NCI-H2029 (cell line): ENCODE results near the gene ZNF414.
"Not testable (repeated sequence)": the region's sequence is repeated elsewhere in the genome, so short reads cannot be mapped to it uniquely, and the experiment has no call there.

Experiments
- DNase-seq: peaks from one replicate; lab custom pipeline; 2025; lab: John Stamatoyannopoulos, UW

The ZNF414 gene

DNA sequence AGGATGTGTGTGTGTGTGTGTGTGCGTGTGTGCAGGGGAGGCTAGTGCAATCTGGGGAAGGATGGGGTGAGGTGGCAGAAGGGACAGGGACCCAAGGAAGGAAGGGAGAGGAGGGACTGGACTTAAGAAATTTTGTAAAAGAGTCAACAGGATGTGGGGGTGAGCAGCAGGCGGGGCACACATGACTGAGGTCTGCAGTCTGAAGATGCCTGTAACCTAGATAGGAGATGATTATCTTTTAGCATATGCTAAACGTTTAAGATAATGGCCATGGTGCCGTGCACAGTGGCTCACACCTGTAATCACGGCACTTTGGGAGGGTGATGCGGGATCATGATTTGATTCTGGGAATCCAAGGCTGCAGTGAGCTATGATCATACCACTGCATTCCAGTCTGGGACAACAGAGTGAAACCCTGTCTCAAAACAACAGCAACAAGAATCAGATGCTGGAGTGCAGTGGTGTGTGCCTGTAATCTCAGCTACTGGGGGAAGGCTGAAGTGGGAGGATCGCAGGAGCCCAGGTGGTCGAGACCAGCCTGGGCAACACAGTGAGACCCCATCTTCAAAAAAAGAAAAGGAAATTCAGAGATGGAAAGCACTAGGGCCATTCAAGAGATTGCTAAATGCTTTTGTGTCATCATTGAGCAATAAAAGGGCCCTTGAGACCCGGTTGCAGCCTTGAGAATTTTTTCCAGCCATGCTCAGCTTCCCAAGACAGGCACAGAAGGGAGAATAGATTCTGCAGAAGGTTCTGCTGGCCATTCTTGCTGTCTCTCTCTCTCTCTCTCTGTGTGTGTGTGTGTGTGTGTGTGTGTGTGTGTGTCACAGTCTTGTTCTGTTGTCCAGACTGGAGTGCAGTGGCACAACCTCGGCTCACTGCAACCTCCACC is 3.8 kb upstream of the ZNF414 start:
- DNase-seq: no peak

DNA sequence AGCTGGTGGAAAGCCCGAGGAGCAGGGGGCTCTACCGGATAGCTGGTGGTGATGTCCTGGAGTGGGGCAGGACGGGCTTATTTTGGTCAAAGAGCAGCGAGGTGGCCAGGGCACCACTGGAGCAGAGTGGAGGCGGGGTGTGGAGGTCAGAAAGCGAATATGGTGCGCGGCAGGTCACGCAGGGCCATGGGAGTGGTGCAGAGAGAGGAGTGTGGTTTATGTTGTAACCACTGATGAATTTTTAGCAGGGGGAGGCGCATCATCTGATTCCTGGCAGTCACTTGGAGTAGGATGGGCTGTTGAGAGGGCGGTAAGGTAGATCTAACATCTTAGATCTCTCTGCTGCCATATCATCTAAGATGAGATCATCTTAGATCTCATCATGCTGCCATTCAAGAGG is 1.4 kb upstream of the ZNF414 start:
- DNase-seq: no peak

DNA sequence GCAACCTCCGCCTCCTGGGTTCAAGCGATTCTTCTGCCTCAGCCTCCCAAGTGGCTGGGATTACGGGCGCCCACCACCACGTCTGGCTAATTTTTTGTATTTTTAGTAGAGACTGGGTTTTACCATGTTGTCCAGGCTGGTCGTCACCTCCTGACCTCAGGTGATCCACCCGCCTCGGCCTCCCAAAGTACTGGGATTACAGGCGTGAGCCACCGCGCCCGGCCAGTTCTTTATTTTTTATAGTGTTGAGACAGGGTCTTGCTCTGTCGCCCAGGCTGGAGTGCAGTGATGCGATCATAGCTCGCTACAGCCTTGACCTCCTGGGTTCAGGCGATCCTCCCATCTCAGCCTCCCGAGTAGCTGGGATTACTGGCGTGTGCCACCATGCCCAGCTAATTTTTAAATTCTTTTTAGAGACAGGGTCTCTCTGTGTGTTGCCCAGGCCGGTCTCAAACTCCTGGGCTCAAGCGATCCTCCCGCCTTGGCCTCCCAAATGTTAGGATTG is 590 bp upstream of the ZNF414 start:
- not testable (repeated sequence) for DNase-seq

DNA sequence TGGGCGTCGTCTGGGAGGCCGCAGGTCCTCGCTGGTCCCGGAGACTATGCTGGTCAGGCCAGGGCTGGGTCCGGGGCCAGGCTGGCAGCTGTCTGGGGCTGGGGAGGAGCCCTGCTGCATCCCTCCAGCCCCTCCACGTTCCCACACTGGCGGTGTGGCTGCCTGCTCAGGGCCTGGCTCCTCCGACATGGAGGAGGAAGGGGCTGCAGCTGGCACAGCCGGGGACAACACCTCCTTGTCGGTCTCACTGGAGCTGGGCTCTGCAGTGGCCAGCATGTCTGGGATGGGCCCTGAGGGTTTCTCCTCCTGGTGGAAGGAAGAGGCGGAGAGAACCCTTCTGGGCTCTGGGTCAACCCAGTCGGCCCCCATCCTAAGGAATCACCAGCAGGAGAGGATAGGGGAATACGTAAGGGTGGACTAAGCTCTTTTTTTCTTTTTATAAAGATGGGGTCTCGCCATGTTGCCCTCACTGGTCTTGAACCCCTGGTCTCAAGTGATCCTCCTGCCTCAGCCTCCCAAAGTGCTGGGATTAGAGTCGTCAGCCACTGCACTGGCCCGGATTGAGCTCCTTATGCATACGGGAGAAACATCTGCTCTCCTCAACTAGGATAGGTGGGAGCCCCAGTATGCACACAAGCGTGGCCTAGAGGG is 806 bp downstream of the ZNF414 start:
- no peak for DNase-seq

DNA sequence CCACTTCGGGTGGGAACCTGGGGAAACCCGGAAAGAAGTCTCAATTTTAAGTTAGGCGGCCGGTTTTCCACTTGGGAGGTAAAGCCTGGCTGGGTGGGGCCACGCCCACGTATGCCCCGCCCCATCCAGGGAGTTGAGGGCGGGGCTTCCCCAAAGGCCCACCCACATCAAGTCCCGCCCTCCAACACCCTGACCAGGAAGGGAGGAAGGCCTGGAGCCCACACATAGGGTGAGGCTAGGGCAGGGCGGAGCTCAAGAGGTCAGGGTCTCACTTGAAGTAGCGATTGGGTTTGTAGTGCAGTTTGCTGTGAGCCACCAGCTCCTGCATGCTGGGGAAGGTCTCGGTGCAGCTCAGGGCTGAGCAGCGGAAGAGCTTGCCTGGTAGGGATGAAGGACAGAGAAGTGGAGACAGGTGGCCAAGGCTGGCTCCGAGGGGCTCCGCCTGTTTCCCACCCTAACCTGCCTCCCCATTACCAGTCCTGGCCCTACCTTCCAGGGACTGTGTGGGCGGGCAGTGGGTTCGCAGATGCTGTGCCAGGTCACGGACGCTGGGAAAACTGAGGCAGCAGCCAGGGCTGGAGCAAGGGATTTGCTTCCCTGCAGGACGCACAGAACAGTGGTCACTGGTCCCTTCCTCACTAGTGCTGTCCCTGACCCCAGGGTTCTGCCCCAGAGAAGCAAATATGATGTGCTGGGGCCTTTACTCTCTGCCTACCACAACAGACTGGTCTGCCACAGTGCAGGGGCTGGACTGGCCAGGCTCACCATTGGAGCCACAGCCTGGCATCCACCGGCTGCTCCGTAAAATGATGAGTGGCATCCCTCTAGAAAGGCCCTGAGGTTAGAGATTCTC is 1.6 kb downstream of the ZNF414 start:
- DNase-seq: no peak

DNA sequence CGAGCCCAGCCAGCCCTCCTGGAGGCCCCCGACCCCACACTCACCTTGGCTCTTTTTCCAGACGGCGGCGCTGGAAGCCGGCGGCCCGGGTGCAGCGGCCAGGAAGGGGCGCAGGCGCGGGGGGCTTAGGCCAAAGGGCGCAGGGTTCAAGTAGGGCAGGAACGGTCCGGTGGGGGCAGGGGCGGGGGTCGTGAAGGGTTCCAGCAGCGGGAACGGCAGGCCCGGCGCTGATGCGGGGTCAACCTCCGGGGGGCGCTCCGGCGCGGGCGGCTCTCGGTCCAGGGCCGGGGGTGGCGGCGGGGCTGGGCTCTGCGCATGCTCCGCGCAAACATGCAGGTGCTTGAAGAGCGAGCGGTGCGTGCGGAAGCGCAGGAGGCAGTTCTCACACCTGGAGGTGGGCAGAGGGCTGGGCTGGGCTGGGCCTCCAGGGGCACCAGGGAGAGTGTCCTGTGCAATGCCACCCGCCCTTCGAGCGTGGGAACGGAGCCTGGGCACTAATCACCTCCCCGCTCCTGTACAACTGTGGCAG is 2.3 kb downstream of the ZNF414 start:
- DNase-seq: peak; percentile 8

DNA sequence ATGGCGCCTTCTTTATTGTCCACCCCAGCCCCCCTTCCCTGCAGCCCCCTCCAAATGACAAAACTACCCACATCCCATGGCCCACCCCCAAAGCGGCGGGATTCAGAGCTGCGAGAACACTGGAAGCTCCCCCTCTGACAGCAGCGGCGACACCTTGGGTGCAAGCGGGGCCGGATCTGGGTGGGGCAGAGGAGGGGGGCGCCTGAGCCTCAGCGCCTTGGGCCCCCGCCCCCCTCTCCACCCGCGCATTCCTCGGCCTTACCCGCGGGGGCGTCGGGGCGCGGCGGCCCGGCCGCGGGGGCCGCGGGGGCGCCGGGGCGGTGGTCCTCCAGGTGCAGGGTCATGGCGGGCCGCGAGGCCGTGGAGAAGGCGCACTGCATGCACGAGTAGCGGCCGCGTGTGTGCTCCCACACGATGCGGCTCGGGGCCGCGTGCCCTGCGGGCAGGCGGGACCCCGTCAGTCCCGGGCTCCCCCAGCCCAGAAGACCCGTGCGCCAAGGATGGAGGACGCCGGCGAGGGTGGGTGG is 3.3 kb downstream of the ZNF414 start:
- no peak for DNase-seq

DNA sequence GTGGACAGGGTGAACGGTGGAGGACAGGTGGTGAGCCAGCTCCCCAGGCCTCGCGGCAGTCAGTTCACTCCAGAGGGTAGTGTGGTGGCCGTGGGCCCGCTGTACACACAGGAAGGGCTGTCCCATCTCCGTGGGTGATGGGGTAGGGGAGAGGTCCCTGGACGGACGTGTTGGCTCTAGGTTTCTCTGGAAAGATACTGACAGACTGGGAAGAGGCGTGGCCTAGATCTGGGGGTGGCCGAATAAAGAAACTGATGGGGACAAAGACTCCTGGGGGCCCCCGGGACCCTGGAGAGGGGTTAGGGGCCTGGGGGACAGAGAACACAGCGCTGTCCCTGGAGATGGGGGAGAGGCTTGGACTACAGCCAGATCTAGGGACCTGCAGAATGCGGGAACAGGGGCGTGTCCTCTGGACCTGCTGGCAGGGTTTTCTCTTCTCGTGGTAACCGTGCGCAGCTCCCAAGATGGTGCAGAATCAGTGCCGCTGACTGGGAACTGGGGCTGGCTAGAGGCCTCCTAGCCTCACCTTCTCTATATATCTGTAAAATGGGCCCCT is 7.5 kb downstream of the ZNF414 start:
- peak; percentile 43 for DNase-seq

DNA sequence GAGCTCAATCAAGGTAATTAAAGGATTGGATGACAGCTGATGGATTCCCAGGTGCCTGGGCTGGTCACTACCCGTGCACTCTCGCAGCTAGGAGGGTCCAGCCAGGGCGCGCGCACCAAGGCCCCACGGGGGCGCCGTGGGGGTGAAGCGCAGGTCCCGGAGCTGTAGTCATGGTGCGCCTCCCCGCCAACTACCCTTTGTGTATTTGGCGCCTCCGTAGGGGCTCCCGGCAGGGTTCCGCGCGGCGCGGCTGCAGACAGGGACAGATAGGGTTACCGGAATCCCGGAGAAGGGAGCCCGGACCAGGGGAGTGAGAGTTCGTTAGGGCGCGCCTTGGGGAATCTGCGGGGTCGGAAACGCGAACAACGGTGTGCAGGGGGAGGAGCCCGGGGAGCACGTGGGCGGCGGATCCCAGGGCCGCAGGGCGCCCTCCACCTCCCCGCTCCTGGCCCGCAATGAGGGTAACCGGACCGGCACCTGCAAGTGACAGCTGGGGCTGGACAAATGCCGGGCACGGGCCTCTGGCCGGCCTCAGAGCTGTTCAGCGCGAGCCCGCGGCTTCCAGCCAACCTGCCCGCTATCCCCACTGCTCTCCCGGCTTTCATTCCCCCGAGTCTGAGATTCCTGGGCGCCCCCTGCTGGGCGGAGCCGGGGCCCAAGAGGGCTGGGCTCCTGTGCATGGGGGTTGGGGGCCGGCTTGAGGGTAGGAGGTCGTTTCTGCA is 8.1 kb downstream of the ZNF414 start:
- DNase-seq: peak; percentile 36

DNA sequence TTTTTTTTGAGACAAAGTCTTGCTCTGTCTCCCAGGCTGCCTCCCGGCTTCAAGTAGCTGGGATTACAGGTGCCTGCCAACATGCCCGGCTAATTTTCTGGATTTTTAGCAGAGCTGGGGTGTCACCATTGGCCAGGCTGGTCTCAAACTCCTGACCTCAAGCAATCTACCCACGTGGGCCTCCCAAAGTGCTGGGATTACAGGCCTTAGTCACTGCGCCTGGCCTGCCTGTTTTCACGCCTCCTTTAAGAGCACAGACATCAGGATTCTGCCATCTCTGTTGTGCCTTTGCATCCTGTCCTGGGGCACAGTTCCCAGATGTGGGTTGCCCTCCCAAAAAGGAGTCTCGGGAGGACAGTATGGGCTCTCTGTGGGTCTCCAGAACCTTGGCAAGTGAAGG is 9.0 kb downstream of the ZNF414 start:
- no peak for DNase-seq

DNA sequence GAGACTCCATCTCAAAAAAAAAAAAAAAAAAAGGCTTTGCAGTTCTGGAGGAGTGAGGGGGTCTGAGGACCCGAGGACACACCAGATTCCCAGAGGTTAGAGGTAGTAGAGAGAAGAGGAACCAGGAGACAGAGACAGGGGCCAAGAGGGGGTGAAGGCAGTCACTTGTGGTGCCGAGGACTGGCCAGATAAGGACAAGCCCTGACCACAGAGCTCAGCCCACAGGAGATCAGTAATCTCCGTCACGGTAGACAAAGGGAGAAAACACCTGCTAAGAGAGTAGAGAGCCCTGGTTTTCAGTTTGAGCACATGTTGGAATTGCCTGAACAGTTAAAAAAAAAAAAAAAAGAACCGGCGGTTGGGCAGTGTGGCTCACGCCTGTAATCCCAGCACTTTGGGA is 9.8 kb downstream of the ZNF414 start:
- DNase-seq: no peak

DNA sequence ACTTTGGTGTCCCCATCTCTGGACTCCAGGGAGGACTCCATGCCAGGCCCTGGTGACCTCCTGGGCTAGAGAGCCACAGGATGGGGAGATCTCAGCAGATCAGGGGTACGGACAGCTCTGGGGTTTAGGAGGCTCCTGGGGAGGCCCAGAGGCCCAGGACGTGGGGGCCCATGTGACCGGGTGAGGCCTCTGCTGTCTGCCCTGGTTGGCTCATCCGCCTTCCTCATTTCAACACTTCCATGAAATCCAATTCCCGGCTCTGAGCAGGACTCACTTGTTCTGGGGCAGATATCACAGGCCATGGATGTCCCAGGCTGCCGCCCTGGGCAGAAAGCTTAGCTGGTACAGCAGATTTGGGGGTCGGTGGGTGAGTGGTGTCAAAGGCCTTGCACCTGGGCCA is 10.5 kb downstream of the ZNF414 start:
- DNase-seq: no peak

DNA sequence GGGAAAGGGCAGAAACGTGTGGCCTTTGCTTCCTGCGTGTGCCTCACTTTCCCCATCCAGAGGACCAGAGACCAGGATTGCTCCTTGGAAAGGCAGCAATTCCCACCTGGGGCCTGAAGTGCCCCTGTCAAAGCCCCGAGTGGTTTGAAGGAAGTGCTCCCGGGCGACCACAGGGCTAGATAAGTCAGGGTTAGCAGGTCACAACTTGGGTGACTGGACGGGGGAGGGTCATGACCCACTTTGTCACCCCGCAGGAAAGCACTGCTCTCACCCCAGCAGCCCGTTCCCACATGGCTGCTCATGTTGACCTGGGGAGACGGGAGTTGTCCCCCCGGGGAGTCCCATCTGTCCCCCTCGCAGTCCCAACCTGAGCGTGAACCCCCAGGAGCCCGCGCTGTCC is 12.0 kb downstream of the ZNF414 start:
- no peak for DNase-seq

DNA sequence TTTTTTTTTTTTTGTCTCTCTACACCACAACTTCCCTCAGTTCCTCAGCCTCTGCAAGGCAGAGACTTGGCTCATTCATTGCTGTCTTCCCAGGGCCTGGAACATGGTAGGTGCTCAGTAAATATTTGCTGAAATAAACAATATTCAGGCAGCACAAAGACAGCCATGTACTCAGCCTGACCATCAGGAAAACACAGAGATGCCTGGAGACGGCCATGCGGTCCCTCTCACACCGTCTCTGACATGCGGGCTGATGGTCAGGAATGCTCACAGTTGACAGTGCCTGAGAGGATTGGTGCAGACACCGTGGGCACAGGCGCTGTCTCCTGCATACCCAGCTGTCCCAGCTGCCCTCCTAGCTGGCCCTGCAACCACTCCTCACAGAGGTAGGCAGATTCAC is 12.5 kb downstream of the ZNF414 start:
- DNase-seq: no peak

DNA sequence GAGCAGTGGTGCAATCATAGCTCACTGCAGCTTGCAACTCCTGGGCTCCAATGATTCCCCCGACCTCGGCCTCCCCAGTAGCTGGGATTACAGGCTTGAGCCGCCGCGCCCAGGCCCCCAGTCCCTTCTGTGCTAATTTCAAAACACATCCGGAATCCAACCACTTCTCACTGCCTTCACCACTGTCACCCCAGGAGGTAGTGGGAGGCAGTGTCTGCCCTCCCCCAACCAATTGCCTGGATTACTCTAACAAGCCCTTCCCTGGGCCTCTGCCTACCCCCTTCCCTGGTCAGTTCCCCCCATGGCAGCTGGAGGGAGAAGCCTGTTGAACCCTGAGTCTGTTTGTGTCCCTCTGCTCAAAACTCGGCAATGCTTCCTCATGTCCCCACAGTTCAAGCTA is 13.8 kb downstream of the ZNF414 start:
- no peak for DNase-seq

DNA sequence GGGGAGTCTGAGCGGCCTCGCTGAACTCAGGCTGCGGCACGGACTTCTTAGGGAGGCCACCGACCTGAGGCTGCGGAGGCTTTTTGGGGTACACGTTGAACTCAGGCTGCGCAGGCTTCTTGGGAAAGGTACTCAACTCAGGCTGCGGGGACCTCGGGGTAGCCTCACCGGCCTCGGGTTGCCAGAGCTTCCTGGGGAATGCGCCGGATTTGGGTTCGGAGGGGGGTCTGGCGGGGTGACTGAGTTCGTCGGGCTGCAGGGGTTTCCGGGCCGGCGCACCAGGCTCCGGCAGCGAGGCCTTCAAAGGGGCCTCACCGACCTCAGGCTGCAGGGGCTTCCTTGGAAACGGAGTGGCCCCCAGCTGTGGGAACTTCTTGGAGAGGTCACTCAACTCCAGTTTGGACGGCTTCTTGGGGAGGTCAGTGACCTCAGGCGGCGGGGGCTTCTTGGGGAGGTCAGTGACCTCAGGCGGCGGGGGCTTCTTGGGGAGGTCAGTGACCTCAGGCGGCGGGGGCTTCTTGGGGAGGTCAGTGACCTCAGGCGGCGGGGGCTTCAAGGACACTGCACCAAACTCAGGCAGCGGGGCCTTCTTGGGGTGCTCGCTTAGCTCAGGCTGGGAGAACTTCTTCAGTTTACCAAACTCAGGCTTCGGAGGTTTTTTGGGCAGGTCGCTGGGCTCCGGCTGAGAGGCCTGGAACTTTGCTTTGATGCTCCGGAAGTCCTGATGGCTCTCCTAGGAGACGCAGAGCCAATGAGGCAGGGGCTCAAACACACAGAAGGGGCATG is 14.7 kb downstream of the ZNF414 start:
- DNase-seq: no peak

DNA sequence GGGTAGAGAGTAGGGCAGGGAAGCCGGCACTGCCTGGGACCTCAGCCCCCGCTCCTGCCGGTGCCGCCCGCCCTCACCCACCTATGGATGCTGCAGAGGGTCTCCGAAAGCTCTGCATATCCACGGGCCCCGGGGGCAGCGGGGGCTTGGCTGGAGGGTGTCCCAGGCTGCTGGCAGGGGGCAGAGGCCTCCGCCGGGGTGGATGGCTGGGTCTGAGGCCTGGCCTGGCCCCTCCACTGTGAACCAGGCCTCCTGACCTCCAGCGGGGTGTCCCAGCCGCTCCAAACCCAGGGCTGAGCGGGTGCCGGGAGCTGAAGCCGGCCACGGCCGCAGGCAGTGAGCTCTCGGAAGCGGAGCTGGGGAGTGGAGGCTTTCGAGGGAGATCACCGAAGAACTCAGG is 15.7 kb downstream of the ZNF414 start:
- no peak for DNase-seq

DNA sequence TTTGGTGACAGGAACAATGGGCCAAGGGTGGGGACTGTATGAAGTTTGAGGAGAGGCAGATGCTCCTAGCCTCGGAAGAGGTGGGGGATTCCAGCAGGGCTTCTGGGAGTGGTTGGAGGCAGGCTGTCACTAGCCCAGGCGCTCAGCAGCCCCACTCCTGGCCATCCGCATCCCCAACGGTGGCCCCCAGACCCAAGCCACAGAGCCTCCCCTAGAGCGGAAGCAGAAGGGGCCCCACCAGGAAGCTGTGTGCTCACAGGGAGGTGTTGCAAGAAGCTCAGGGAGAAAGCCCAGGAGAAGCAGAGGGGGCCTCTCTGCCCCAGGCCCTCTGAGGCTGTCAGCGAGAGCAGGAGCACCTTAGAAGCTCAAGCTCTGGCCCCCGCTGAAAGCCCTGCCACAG is 19.8 kb downstream of the ZNF414 start:
- DNase-seq: no peak

DNA sequence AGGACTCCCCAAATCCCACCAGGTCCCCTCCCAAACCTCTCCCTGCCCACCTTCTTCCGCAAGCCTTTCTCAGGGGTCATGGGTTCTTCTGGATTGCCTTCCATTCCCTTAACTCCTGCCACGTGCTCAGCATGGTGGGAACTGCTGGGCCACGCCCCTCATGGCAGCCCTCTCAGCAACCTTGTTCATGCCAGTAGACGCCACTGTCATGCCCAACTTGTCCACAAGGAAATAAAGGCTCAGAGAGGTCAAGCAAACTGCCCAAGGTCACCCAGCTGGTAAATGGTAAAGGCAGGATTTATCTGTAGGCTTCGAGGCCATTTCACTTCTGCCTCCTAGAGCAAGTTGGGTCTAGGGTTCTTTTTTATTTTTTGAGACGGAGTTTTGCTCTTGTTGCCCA is 22.4 kb downstream of the ZNF414 start:
- DNase-seq: no peak

DNA sequence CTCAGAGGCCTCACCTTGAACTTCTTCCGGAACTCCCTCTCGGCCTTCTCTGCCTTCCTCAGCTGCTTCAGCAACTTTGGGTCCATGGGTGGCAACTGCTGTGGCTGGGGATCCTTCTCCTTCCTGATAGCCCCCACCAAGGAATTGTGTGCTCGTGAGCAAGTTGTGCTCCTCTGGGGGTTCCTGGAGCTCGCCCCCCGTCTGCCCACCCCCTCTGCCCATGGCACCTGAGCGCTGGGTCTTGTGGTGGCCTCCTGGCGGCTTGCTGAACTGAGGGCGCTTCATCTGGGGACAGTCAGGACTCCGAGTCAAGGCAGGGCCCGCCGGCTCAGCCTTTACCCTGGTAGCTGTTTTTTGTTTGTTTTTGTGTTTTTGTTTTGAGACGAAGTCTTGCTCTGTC is 23.1 kb downstream of the ZNF414 start:
- DNase-seq: no peak
